Smooth muscle cell of the brain vasculature (primary cell): ENCODE measurements around the gene DMD.
"Not testable (repeated sequence)": the region's sequence is repeated elsewhere in the genome, so short reads cannot be mapped to it uniquely, and the experiment has no call there.

Experiments
- DNase-seq: peaks from one replicate; pipeline ENCODE4 v3.0.0-alpha.2; 2012; ENCODE audit warnings: low read depth, low spot score

DMD gene

DNA sequence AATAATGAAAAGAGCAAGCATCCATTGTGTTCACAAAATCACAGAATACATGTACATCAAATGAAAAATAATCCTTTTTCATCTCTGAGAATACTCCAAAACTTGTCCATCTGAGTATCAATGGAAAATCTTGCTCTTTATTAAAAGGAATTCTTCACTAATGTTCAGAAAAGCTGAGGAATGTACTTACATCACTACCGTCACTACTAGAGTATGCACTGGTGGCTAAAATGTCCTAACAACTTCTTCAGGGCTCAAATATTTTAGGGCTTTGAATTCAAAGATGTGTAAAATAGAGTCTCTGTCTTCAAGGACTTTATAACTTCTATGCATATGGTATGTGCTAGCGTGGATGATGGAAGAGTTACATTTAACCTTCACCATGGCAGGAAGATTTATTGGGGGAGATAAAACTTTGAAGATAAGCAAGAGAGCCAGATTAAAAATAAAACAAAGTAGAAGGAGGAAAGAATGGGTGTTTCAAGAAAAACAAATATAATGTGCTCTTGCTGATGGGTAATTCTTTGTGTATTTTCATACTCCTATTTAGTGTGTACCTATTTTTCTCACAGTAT, 55.1 kb downstream of the DMD start:
- no peak for DNase-seq

DNA sequence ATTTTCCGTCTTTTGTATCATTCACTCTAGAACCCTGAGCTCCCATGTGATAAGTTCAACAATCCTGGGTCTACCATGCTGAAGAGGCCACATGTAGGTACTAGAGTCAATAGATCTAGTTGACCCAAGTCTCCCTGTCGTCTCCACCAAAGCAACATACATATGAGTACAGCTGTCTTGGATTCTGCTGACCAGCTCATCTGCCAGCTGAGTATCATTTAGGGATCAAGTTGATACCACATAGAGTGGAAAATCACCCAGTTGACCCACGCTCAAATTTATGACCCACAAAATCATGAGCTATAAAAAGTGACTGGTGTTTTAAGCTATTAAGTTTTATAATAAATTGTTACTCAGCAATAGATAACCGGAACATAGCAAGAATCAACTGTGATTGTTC, 61.8 kb downstream of the DMD start:
- no peak for DNase-seq

DNA sequence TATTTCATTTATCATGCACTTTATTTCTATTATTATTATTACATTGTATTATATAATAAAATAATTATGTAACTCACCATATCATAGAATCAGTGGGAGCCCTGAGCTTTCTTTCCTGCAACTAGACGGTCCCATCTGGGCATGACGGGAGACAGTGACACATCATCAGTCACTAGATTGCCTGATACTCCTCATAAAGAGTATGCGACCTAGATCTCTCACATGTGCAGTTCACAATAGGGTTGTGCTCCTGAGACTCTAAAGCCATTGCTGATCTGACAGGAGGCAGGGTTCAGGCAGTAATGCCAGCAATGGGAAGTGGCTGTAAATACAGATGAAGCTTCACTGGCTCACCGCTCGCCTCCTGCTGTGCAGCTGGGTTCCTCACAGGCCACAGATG, 62.3 kb downstream of the DMD start:
- DNase-seq = no peak

- DNase-seq = no peak
Observed at GRCh38 chrX:33142331-33142730, 69.0 kb downstream of the DMD start.

DNA sequence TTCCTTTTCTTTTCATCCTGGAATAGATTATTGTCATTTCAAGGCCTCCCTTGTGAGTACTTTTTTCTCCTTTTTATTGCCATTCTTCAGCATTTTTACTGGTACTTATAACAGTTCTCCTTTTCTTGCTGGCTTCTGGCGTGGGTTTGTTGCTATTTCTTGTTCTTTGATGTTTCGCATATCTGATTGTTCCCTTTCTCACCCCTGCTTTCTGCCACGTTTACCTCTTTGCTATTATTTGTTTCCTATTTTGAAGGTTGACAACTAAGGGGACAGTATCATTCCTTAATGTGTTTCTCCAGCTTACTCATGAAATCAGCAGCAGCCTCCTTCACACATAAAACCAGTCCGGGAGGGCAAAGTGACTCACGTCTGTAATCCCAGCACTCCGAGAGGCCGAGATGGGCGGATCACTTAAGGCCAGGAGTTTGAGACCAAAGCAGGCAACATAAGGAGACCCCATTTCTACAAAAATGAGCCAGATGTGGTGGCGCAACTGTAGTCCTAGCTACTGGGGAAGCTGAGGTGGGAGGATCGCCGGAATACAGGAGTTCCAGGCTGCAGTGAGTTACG, 72.6 kb downstream of the DMD start:
- DNase-seq = no peak

GRCh38 chrX:33134164-33134563, 77.2 kb downstream of the DMD start:
- DNase-seq = no peak

DNA sequence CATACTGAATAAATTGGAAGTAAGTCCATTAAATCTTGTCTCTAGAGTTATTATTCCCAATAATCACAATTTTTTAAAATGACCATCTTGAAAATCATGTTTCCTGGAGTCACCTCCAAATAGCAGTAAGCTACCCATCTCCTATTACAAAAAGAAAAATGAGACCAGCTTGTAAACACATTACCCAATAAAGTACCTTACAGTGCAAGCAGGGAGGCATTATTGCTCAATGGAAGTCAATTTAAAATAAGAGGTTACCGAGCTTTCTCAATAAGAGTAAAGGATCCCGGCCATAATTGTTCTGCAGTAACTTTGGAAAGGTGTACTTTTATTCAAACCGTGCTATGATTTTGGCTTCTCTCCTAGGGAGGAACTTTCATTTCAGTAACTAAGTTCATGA, 78.0 kb downstream of the DMD start:
- no peak for DNase-seq

GRCh38 chrX:33132569-33132968, 78.8 kb downstream of the DMD start:
- DNase-seq = no peak

DNA sequence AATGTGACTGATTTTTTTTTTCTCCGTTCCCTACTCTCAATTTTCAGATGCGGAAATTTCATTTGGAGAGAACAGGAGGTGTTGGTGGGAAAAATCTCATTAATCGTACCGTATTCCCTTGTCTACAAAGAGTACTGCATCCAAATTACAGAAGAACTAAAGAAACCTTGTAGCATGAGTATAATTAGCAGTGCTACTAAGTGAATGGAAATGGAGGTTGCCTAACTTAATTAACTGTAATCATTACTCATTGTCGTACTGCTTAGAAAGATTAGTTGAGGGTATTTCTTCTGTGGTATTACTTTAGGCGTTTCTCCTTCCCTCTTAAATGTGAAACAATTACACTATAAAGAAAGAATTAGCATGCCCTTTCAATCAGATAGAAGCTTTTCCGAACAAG, 81.7 kb downstream of the DMD start:
- no peak for DNase-seq

GRCh38 chrX:33128048-33128805, 83.1 kb downstream of the DMD start:
- no peak for DNase-seq

DNA sequence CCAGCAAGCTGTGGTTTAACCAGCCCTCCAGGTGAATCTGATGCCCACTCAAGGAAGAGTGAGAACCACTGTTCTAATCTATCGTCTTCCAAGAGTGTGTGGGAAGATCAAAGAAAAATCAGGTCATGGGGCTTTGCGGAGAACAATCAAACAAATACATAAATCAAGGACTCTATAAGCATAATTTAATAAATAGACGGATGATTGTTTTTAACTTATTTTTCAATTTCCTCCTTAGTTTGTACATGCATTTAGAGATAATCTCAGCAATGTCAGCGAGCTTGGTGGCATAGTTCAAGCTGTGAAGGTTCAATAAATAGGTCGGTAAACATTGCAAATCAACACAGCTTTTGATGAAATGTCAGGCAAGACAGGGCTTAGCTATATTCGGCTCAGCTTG, 84.9 kb downstream of the DMD start:
- no peak for DNase-seq

DNA sequence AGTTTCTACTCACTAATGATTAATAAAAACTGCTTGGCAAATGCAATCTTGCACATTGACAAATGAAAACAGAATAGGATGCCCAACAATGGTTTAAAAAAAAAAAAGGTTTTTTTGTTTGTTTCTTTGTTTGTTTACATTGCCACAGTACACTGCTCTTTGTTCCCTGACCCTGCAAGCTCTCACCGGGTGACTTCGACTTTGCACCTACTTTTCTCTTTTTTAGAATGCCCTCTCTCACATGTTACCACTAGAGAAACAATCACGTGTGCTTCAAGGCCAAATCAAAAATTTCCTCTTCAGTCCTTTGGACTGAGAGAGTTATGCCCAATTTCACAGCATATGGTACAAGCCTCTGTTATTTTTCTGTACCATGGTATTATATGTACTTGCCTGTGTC, 101.5 kb downstream of the DMD start:
- DNase-seq = no peak

DNA sequence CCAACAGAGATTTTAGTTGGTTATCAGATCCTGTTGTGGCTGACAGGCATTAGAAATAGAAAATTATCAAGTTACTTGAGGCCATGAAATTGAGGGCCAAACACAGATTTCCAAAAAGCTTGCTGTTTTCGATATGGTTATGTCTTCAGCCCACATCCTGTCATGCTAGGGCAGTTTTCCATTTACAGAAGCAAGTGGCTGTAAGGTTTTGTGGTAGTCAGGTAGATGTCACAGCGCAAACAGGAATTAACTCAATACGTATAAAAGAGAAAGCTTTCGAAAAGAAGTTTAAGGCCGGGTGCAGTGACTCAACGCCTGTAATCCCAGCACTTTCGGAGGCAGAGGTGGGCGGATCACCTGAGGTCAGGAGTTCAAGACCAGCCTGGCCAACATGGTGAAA, 104.6 kb downstream of the DMD start:
- DNase-seq = no peak

GRCh38 chrX:33095079-33095478, 116.3 kb downstream of the DMD start:
- DNase-seq = no peak

GRCh38 chrX:33087411-33087810, 123.9 kb downstream of the DMD start:
- DNase-seq = no peak

- no peak for DNase-seq
Observed at GRCh38 chrX:33086886-33087285, 124.5 kb downstream of the DMD start.

- no peak for DNase-seq
Observed at GRCh38 chrX:33082371-33082770, 129.0 kb downstream of the DMD start.

DNA sequence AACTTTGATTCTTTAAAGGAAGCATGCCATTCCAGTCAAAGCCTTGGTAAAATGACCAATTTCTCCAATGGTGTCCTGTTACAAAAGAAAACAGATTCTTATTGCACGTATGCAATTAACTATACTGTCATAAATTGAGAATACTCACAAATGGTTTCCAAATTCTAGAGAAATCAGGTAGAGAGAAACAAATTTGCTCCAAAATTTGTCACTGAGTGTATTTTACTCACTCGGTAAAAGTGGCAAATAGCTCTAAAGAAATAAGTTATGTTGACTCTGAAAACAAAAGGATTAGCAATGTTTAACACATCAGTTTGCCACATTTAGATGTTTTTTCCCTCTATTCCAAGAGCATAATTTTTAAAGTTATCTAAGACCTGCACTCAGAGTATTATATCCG, 133.1 kb downstream of the DMD start:
- no peak for DNase-seq

GRCh38 chrX:33073660-33074059, 137.7 kb downstream of the DMD start:
- not testable (repeated sequence) for DNase-seq

DNA sequence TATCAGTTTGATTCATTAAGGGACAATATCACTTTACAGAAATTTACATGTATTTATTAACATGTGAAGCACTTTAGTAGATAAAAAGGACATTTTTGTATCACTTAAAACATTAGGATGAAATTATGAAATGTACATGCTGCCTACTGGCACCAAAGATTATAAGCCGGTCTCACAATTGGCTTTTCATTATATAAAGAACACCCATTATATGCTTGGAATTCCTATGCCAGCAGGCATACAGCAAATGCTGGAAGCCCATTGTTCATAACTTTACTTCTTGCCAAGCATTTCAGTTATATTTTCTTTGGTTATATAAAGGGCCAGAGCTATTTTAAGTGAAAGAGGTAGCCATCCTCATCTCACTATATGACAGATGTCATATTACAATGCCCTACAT, 145.9 kb downstream of the DMD start:
- no peak for DNase-seq

- DNase-seq = no peak
Observed at GRCh38 chrX:33062041-33062440, 149.3 kb downstream of the DMD start.

DNA sequence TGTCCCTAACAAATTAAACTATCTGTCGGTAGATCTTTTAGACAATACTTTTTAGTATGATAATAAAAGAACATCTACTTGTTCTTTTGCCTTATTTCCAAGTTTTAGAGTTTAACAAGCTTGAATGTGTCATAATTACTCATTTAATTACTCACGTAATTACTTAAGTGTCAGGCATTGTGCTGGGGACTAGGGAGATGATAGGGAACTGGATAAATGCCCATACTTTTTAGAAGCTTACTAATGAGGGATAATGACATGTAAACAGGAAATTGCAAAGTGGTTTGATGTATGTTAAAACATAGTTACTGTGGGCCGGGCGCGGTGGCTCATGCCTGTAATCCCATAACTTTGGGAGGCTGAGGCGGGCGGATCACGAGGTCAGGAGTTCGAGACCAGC, 158.3 kb downstream of the DMD start:
- DNase-seq = no peak

DNA sequence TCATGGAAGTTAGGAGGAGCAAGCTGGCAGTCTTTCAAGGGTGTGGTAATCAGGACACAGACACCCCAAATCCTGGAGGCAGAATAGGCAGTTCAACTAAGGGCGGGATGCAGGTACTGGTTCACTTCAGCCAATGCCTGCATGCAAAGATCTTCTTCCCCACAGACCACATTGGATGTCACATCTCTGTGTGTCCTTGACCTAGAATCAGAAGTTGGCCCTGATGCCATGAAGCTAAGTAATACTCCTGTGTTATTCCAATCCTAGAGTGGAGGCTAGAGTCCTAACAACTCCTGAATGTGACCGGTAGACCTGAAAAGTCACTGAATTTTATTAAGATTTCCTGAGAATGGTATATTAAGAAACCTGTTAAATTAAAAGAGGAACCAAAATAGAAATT, 165.5 kb downstream of the DMD start:
- DNase-seq = no peak
